ENCODE results near the gene TCIRG1.
A peak's percentile ranks its signal among the peaks of the same experiment; 100 is the strongest.

DNA sequence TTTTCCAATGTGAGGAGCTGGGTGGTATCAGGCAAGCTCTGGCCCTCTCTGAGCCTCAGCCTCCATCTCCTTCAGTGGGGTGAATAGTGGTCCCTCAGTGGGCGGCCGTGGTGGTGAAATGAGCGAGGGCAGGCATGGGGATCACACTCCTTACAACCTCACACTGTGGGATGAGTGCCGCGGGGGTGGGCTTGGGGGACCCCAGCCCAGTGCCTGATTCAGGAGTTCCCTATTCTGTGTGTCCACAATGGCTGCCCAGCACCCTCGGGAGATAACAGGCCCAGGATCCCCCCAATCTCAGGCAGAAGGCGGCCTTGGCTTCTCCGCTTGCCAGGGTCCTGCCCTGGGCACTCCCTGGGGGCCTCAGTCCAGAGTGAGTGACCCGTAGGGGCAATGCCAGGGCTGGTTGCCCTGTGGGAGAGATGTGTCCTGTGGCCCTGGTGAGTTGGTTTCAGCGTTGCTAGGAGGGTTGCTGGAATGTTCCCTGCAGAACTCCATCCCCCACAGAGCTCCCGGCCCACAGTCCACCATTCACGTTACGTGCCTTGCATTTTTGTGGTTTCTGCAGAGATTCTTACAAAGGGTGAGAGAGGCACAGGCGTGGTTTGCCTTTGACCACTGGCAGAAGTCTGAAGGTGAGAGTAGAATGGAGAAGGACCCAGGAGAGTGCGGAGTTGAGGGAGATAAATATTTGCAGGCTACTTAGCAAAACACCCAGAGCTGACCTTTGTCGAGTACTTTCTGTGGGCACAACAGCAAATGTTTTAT, 25.8 kb upstream of the TCIRG1 start:
- TF ChIP-seq POLR2A (IDR thresholded peaks at IDR 0.05) (no peak), POLR2AphosphoS5 (IDR thresholded peaks at IDR 0.05) (peak in 1 of 3 donors; percentile 7)
- TF ChIP-seq, protein P1, sequence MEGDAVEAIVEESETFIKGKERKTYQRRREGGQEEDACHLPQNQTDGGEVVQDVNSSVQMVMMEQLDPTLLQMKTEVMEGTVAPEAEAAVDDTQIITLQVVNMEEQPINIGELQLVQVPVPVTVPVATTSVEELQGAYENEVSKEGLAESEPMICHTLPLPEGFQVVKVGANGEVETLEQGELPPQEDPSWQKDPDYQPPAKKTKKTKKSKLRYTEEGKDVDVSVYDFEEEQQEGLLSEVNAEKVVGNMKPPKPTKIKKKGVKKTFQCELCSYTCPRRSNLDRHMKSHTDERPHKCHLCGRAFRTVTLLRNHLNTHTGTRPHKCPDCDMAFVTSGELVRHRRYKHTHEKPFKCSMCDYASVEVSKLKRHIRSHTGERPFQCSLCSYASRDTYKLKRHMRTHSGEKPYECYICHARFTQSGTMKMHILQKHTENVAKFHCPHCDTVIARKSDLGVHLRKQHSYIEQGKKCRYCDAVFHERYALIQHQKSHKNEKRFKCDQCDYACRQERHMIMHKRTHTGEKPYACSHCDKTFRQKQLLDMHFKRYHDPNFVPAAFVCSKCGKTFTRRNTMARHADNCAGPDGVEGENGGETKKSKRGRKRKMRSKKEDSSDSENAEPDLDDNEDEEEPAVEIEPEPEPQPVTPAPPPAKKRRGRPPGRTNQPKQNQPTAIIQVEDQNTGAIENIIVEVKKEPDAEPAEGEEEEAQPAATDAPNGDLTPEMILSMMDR (IDR thresholded peaks at IDR 0.05), result no peak
